Temporal lobe (tissue), 1 donor: Measurements from ENCODE around the gene C1QTNF1. TPM values are rescaled to one million over a fixed set of nuclear protein-coding genes. Genes with fewer than 3 reads are reported as not detected.

Experiments
- total RNA-seq: library from RNA; depleted of rRNA; stranded (reverse); fragments of >200 nt; gene quantifications from one replicate; pipeline ENCODE4 v1.2.3, GENCODE V29; 2014

C1QTNF1 gene
- total RNA-seq, 1 donor from 2014 or later = 0.98 TPM

Other genes starting within 250 kb of the C1QTNF1 start
- gene CYTH1, start 241.9 kb upstream of the C1QTNF1 start, total RNA-seq = 48.9 TPM
- gene USP36, start 183.4 kb upstream of the C1QTNF1 start, total RNA-seq = 17.9 TPM
- gene CEP295NL, start 121.0 kb upstream of the C1QTNF1 start, total RNA-seq = 1.7 TPM
- 70.6 TPM for gene TIMP2, start 98.8 kb upstream of the C1QTNF1 start, total RNA-seq
- gene LGALS3BP, start 44.2 kb upstream of the C1QTNF1 start, total RNA-seq = 19.7 TPM
- 15.5 TPM for gene CANT1, start 14.4 kb upstream of the C1QTNF1 start, total RNA-seq
- 16.7 TPM for gene ENGASE, start 50.7 kb downstream of the C1QTNF1 start, total RNA-seq